T-helper 9 cell (primary cell): ENCODE data around the gene MAP2K6.

ENCODE experiments used
- DNase-seq: peaks from one replicate; pipeline ENCODE4 v3.0.0-alpha.2; 2020

Gene MAP2K6

GRCh38 chr17:69539781-69540319, 125.4 kb downstream of the MAP2K6 start:
- DNase-seq: no peak

GRCh38 chr17:69540356-69540755, 125.9 kb downstream of the MAP2K6 start:
- DNase-seq: no peak

GRCh38 chr17:69547230-69547629, 132.7 kb downstream of the MAP2K6 start:
- no peak for DNase-seq

- no peak for DNase-seq
These were observed 133.4 kb downstream of the MAP2K6 start for GRCh38 chr17:69547947-69548346.

- no peak for DNase-seq
These were observed 136.9 kb downstream of the MAP2K6 start for GRCh38 chr17:69551212-69552010.

GRCh38 chr17:69552986-69553667, 138.6 kb downstream of the MAP2K6 start:
- DNase-seq: no peak

GRCh38 chr17:69555056-69555455, 140.6 kb downstream of the MAP2K6 start:
- no peak for DNase-seq

GRCh38 chr17:69557339-69557738, 142.8 kb downstream of the MAP2K6 start:
- no peak for DNase-seq

GRCh38 chr17:69558796-69559195, 144.3 kb downstream of the MAP2K6 start:
- no peak for DNase-seq

- no peak for DNase-seq
These were observed 146.5 kb downstream of the MAP2K6 start for GRCh38 chr17:69560987-69561441.

- DNase-seq: no peak
These were observed 147.0 kb downstream of the MAP2K6 start for GRCh38 chr17:69561462-69561861.

GRCh38 chr17:69565447-69565846, 150.9 kb downstream of the MAP2K6 start:
- DNase-seq: no peak

- no peak for DNase-seq
These were observed 152.6 kb downstream of the MAP2K6 start for GRCh38 chr17:69567130-69567529.

- DNase-seq: no peak
These were observed 158.2 kb downstream of the MAP2K6 start for GRCh38 chr17:69572747-69573146.

- DNase-seq: no peak
These were observed 158.9 kb downstream of the MAP2K6 start for GRCh38 chr17:69573396-69573795.

GRCh38 chr17:69574257-69575197, 160.0 kb downstream of the MAP2K6 start:
- no peak for DNase-seq

GRCh38 chr17:69575346-69575761, 160.9 kb downstream of the MAP2K6 start:
- no peak for DNase-seq

- no peak for DNase-seq
These were observed 162.6 kb downstream of the MAP2K6 start for GRCh38 chr17:69577098-69577497.

GRCh38 chr17:69578385-69578936, 164.0 kb downstream of the MAP2K6 start:
- no peak for DNase-seq

- DNase-seq: no peak
These were observed 165.6 kb downstream of the MAP2K6 start for GRCh38 chr17:69579961-69580677.

- no peak for DNase-seq
These were observed 166.8 kb downstream of the MAP2K6 start for GRCh38 chr17:69581061-69581961.
